Esophagus squamous epithelium (tissue), 4 donors: ENCODE data around the gene TRPC4.

ENCODE experiments used
- CTCF ChIP-seq, 6 experiments: fragments of 450-650 bp in 4 of 6; fragments of 200-600 bp in 2 of 6; sonication (generic) in 2 of 6; IDR thresholded peaks; one replicate each; pipeline ENCODE4 v1.5.1; 2016 to 2019; ENCODE audit warnings: antibody characterized with exemption in 6 of 6, mild to moderate bottlenecking in 4 of 6, moderate library complexity in 4 of 6
- POLR2A ChIP-seq, 4 donors: fragments of 450-650 bp; IDR thresholded peaks; one replicate each; pipeline ENCODE4 v1.6.1; 2017; ENCODE audit warnings: antibody characterized with exemption in 4 of 4, mild to moderate bottlenecking in 4 of 4, moderate library complexity in 3 of 4

GRCh38 chr13:37755349-37755748, 114.2 kb downstream of the TRPC4 start:
- TF ChIP-seq CTCF (IDR thresholded peaks at IDR 0.05) (no peak), POLR2A (IDR thresholded peaks at IDR 0.05) (no peak)
